BJ (cell line): ENCODE data around the gene WBP1L. TPM values are rescaled to one million over a fixed set of nuclear protein-coding genes. Genes with fewer than 3 reads are reported as not detected.

Experiments used
- CTCF ChIA-PET: fragments of 350-600 bp; formaldehyde crosslinking; extraction: SDS; loops from one replicate; lab custom pipeline; 2021; ENCODE audit warnings: antibody characterized with exemption, inconsistent platforms; lab: Yijun Ruan, JAX
- POLR2A ChIA-PET: fragments of 300-600 bp; sonication (Branson Sonifier 250); formaldehyde crosslinking; extraction: SDS; loops from one replicate; lab custom pipeline; 2021; ENCODE audit warnings: antibody characterized with exemption; lab: Charles Lee
- DNase-seq: peaks from one replicate; pipeline ENCODE4 v3.0.0-alpha.2; 2011; ENCODE audit warnings: low read depth
- H3K27me3 ChIP-seq: 2 replicates; pipeline ENCODE4 v1.6.0; 2011; ENCODE audit warnings: low read length; ENCODE audit not compliant: control insufficient read depth, insufficient read depth
- H3K36me3 ChIP-seq: 2 replicates; pipeline ENCODE4 v1.5.1; 2011; ENCODE audit warnings: low read length; ENCODE audit not compliant: control insufficient read depth, insufficient read depth
- H3K4me3 ChIP-seq: 2 replicates; pipeline ENCODE4 v1.5.1; 2011; ENCODE audit warnings: low read depth, mild to moderate bottlenecking, control low read depth, low read length
- polyA plus RNA-seq: library from polyadenylated mRNA; depleted of rRNA; stranded (reverse); fragments of >200 nt; gene quantifications from 2 replicates; pipeline ENCODE4 v1.2.3, GENCODE V29; 2011
- TF ChIP-seq, protein P1 (sequence below): IDR thresholded peaks from 2 replicates; pipeline ENCODE4 v1.5.1; 2011; ENCODE audit warnings: low read depth, mild to moderate bottlenecking, control low read depth, inconsistent platforms, low read length, moderate library complexity; ENCODE audit not compliant: insufficient read depth

Gene WBP1L
- polyA plus RNA-seq, 1 experiment = 52.4 TPM

DNA sequence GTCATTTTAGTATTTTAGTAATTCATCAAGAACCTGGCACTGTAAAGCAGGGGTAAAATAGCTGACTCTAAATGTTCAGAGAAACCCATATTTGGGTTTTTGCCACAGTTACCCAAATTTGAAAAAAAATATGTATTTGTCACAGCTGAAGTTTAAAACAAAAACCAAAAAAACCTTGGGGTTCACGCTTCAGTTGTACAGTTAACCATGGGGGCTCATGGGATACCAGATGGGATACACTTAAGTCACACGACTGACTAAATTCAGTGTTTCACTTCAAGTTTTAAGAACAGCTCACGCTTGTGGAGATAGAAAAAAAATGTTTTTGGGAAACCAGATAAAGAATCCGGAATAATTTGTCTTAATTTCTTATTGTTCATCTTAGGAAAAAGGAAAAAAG is 31.7 kb upstream of the WBP1L start:
- TF ChIP-seq, protein P1, sequence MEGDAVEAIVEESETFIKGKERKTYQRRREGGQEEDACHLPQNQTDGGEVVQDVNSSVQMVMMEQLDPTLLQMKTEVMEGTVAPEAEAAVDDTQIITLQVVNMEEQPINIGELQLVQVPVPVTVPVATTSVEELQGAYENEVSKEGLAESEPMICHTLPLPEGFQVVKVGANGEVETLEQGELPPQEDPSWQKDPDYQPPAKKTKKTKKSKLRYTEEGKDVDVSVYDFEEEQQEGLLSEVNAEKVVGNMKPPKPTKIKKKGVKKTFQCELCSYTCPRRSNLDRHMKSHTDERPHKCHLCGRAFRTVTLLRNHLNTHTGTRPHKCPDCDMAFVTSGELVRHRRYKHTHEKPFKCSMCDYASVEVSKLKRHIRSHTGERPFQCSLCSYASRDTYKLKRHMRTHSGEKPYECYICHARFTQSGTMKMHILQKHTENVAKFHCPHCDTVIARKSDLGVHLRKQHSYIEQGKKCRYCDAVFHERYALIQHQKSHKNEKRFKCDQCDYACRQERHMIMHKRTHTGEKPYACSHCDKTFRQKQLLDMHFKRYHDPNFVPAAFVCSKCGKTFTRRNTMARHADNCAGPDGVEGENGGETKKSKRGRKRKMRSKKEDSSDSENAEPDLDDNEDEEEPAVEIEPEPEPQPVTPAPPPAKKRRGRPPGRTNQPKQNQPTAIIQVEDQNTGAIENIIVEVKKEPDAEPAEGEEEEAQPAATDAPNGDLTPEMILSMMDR = no peak
- ChIA-PET CTCF (interaction anchor here (0.6 to 6.7 kb wide), 6 partner anchors 12 to 205 kb away, joined by 3 to 72 read pairs (median 3); partner anchors contain the start of gene TRIM8), POLR2A (interaction anchor here (0.7 kb wide), 1 partner anchor 211 kb away, joined by 3 read pairs; no protein-coding TSS in a partner anchor)
- H3K27me3 ChIP-seq = no peaks in the 10 kb centered on the region
- no peak overlapping the region for H3K4me3 ChIP-seq
- no peaks in the 10 kb centered on the region for H3K36me3 ChIP-seq
- DNase-seq = no peak

DNA sequence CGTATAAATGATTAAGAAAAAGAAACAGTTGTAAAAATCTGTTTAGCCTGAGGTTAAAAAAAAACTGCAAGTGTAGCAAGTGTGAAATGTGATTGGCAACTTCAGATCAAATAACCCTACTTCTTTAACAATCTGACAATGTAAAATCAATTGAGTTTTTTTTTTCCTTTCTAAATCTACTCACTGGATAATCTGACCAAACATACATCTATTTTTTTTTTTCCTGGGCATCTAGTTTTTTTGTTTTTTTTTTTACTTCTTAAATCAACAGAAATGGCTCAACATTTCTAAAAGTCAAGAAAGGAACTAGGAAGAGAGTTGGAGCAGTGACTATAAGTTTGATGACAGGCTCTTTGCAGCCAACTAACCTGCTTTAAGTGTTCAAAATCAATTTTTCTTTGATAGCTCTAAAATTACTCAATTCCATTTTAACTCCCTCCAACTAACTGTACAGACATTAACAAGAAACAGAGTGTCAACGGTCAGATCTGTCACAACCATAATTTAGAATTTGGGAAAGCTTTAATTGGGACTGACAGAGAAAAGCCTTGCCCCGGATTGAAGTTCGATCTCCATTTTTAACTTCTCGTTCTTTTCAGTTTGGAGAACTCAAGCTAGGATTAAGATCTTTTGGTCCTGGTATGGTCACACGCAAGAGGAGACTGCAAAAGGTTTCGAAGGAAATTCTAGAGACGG is 30.8 kb upstream of the WBP1L start:
- Histone ChIP-seq H3K4me3 (peak overlapping the region; percentile 94), H3K36me3 (no peaks in the 10 kb centered on the region), H3K27me3 (no peaks in the 10 kb centered on the region)
- CTCF ChIA-PET = interaction anchor here (0.7 to 6.7 kb wide), 11 partner anchors 10 to 188 kb away, joined by 3 to 72 read pairs (median 3); partner anchors contain the start of gene TRIM8
- no peak for DNase-seq
- TF ChIP-seq, protein P1 = no peak
- POLR2A ChIA-PET = interaction anchor here (0.6 to 0.9 kb wide), 3 partner anchors 30 to 1461 kb away, joined by 4 to 10 read pairs (median 6); partner anchors contain the start of gene WBP1L

DNA sequence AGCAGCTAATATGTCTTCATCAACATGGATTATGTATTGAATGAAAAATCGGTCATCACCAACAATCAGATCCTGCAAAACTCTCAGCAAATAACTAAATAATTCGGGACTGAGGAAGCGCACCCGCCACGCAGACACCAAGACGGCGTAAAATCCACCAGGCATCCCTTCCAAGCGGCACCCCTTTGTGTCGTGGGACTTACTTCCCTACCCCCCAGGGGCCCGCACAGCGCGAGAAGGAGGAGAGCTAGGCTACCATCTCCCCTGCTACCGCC is 30.3 kb upstream of the WBP1L start:
- CTCF ChIA-PET = interaction anchor here (0.7 to 6.7 kb wide), 10 partner anchors 11 to 188 kb away, joined by 3 to 72 read pairs (median 4); partner anchors contain the start of gene TRIM8
- POLR2A ChIA-PET = interaction anchor here (0.6 to 0.9 kb wide), 2 partner anchors 52 to 164 kb away, joined by 6 to 11 read pairs; no protein-coding TSS in a partner anchor
- no peaks in the 10 kb centered on the region for H3K27me3 ChIP-seq
- H3K4me3 ChIP-seq = peak overlapping the region; percentile 94
- no peaks in the 10 kb centered on the region for H3K36me3 ChIP-seq
- TF ChIP-seq, protein P1 = no peak
- no peak for DNase-seq

DNA sequence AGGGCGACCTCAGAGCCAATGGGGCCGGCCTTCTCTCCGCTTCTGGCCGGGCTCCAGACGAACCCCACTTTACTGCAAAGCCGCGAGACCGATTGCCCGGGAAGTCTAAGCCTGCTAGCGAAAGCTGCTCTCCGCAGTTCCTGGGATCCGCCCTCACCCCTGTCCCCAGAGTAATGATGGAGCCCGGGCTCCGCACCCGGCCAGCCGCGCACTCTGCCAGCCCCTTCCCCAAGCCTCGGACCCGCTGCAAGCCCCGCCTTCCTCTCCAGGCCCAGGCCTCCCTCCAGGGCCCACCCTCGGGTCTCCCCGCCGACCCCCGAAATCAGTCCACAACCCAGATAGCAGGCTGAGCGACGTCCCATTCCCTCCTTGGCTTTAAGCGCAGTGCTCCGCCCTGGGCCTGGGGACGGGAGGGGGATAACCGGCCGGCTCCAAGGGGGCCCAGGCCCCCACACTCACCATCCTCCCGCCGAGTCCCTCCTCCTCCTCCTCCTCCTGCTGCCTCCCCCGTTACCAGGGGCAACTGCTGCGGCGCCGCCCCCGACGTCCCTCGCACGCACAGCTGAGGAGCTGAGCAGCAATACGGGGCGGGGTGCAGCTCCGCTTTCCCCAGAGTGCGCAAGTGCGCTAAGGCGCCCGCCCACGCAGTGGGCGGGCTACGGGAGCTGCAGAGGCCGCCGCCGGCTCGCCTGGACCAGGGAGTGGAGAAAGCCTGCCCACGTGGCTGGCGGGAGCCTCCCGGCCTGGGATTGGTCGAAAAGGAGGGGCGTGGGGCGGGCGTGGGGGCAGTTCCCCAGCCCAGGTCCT is 29.7 kb upstream of the WBP1L start, which contains the start of gene ARL3:
ARL3 (minus strand) TSS at position 584 of the 807 bp plus-strand sequence; CDS start at position 462, 122 bp downstream.
- TF ChIP-seq, protein P1 = peak; percentile 67
- CTCF ChIA-PET = interaction anchor here (0.6 to 6.7 kb wide), 11 partner anchors 9 to 508 kb away, joined by 3 to 72 read pairs (median 4); partner anchors contain the start of gene TRIM8
- DNase-seq = peak; percentile 87
- peak within 1 kb of the TSS; percentile 94 for H3K4me3 ChIP-seq
- no peaks in the 10 kb centered on the region for H3K27me3 ChIP-seq
- POLR2A ChIA-PET = interaction anchor here (0.5 to 0.9 kb wide), 6 partner anchors 13 to 600 kb away, joined by 3 to 11 read pairs (median 3); no protein-coding TSS in a partner anchor
- H3K36me3 ChIP-seq = no peaks in the 10 kb centered on the region
